Neural cell (in vitro differentiated cells): ENCODE measurements around the gene ZNF311. TPM values are rescaled to one million over a fixed set of nuclear protein-coding genes. Genes with fewer than 3 reads are reported as not detected.

Experiments
- H2AFZ ChIP-seq: fragments of 200-600, 300-800 bp; sonication (generic), shearing (Covaris generic); 2 replicates; pipeline ENCODE4 v1.6.0; 2014; ENCODE audit warnings: low read depth, mild to moderate bottlenecking, antibody characterized with exemption, low read length, moderate library complexity
- H3F3A ChIP-seq: fragments of 200-600 bp; shearing (Covaris generic); 2 replicates; pipeline ENCODE4 v1.6.1; 2016; ENCODE audit warnings: mild to moderate bottlenecking, moderate library complexity, mixed read lengths, antibody characterized with exemption, low read length; ENCODE audit not compliant: insufficient read depth, poor library complexity, severe bottlenecking
- H3K27ac ChIP-seq: fragments of 200-600, 300-800 bp; sonication (generic), shearing (Covaris generic); 2 replicates; pipeline ENCODE4 v1.5.1; 2014; ENCODE audit warnings: mild to moderate bottlenecking, low read length, moderate library complexity
- H3K27me3 ChIP-seq: fragments of 300-800, 200-600 bp; sonication (generic), shearing (Covaris generic); 2 replicates; pipeline ENCODE4 v1.6.0; 2014; ENCODE audit warnings: mild to moderate bottlenecking, low read depth, low read length, moderate library complexity; ENCODE audit not compliant: insufficient read depth
- H3K36me3 ChIP-seq: fragments of 300-800, 200-600 bp; sonication (generic), shearing (Covaris generic); 2 replicates; pipeline ENCODE4 v1.5.1; 2014; ENCODE audit warnings: mild to moderate bottlenecking, antibody characterized with exemption, low read length, moderate library complexity; ENCODE audit not compliant: insufficient read depth
- H3K4me2 ChIP-seq: fragments of 300-800, 200-600 bp; sonication (generic), shearing (Covaris generic); 2 replicates; pipeline ENCODE4 v1.6.0; 2014; ENCODE audit warnings: mild to moderate bottlenecking, low read length
- H3K4me3 ChIP-seq: fragments of 300-800, 200-600 bp; sonication (generic), shearing (Covaris generic); 2 replicates; pipeline ENCODE4 v1.5.1; 2014; ENCODE audit warnings: mild to moderate bottlenecking, low read length, moderate library complexity
- H3K79me2 ChIP-seq: fragments of 200-600 bp; shearing (Covaris generic); replicated peaks from 2 replicates; pipeline ENCODE4 v1.6.0; 2014; ENCODE audit warnings: mild to moderate bottlenecking, low read length, moderate library complexity; ENCODE audit not compliant: insufficient read depth
- H3K9ac ChIP-seq: fragments of 300-800, 200-600 bp; sonication (generic), shearing (Covaris generic); 2 replicates; pipeline ENCODE4 v1.6.1; 2016; ENCODE audit warnings: mild to moderate bottlenecking, low read length, mixed read lengths
- H3K9me2 ChIP-seq: fragments of 200-600 bp; shearing (Covaris generic); 2 replicates; pipeline ENCODE4 v1.6.1; 2016; ENCODE audit warnings: mild to moderate bottlenecking, low read length, mixed read lengths; ENCODE audit not compliant: insufficient read depth
- H3K9me3 ChIP-seq: fragments of 200-600, 300-800 bp; sonication (generic), shearing (Covaris generic); 2 replicates; pipeline ENCODE4 v1.6.1; 2016; ENCODE audit warnings: mild to moderate bottlenecking, mixed run types, low read length, moderate library complexity, mixed read lengths
- H4K20me1 ChIP-seq: fragments of 200-600 bp; shearing (Covaris generic); 2 replicates; pipeline ENCODE4 v1.6.1; 2016; ENCODE audit warnings: mild to moderate bottlenecking, mixed run types; ENCODE audit not compliant: insufficient read depth
- EP300 ChIP-seq: fragments of 450-650 bp; conservative IDR thresholded peaks from 2 replicates; pipeline ENCODE4 v1.6.1; 2014; ENCODE audit warnings: antibody characterized with exemption, mild to moderate bottlenecking, moderate library complexity; ENCODE audit not compliant: poor library complexity, severe bottlenecking
- EZH2 ChIP-seq: fragments of 200-600, 300-800 bp; shearing (Covaris generic), sonication (generic); IDR thresholded peaks from 2 replicates; pipeline ENCODE4 v1.6.1; 2014; ENCODE audit warnings: antibody characterized with exemption, low read length, borderline replicate concordance, mild to moderate bottlenecking; ENCODE audit not compliant: insufficient read depth, poor library complexity, severe bottlenecking
- MXI1 ChIP-seq: fragments of 450-650 bp; conservative IDR thresholded peaks from 2 replicates; pipeline ENCODE4 v1.6.1; 2014; ENCODE audit warnings: antibody characterized with exemption, mild to moderate bottlenecking; ENCODE audit not compliant: poor library complexity, severe bottlenecking
- POLR2AphosphoS5 ChIP-seq: IDR thresholded peaks from 2 replicates; pipeline ENCODE4 v1.6.1; 2012
- RAD21 ChIP-seq: fragments of 450-650 bp; conservative IDR thresholded peaks from 2 replicates; pipeline ENCODE4 v1.6.1; 2014; ENCODE audit warnings: antibody characterized with exemption, mild to moderate bottlenecking, moderate library complexity
- SMC3 ChIP-seq: fragments of 450-650 bp; conservative IDR thresholded peaks from 2 replicates; pipeline ENCODE4 v1.6.1; 2014; ENCODE audit warnings: antibody characterized with exemption, mild to moderate bottlenecking, moderate library complexity; ENCODE audit not compliant: poor library complexity
- TAF1 ChIP-seq: IDR thresholded peaks from 2 replicates; pipeline ENCODE4 v1.6.1; 2012; ENCODE audit warnings: low read depth
- polyA plus RNA-seq: library from polyadenylated mRNA; depleted of rRNA; stranded (reverse); fragments of >200 nt; gene quantifications from 2 replicates; pipeline ENCODE4 v1.2.3, GENCODE V29; 2014
- TF ChIP-seq, protein P1 (sequence below): IDR thresholded peaks from 2 replicates; pipeline ENCODE4 v1.6.1; 2012; ENCODE audit warnings: borderline replicate concordance
- TF ChIP-seq, protein P2 (sequence below): fragments of 450-650 bp; IDR thresholded peaks from 2 replicates; pipeline ENCODE4 v1.5.1; 2014; ENCODE audit warnings: antibody characterized with exemption, mild to moderate bottlenecking, moderate library complexity; ENCODE audit not compliant: poor library complexity, severe bottlenecking

ZNF311 gene
- polyA plus RNA-seq, 1 donor from 2014 or later, result 4.6 TPM

- no peak overlapping the region for H3K4me2 ChIP-seq
- no peaks in the 10 kb centered on the region for H3K27me3 ChIP-seq
- no peak overlapping the region for H2AFZ ChIP-seq
- no peak overlapping the region for H3K27ac ChIP-seq
- no peak overlapping the region for H3K9ac ChIP-seq
- no peaks in the 10 kb centered on the region for H3F3A ChIP-seq
- no peaks in the 10 kb centered on the region for H3K79me2 ChIP-seq
- TF ChIP-seq, protein P1, sequence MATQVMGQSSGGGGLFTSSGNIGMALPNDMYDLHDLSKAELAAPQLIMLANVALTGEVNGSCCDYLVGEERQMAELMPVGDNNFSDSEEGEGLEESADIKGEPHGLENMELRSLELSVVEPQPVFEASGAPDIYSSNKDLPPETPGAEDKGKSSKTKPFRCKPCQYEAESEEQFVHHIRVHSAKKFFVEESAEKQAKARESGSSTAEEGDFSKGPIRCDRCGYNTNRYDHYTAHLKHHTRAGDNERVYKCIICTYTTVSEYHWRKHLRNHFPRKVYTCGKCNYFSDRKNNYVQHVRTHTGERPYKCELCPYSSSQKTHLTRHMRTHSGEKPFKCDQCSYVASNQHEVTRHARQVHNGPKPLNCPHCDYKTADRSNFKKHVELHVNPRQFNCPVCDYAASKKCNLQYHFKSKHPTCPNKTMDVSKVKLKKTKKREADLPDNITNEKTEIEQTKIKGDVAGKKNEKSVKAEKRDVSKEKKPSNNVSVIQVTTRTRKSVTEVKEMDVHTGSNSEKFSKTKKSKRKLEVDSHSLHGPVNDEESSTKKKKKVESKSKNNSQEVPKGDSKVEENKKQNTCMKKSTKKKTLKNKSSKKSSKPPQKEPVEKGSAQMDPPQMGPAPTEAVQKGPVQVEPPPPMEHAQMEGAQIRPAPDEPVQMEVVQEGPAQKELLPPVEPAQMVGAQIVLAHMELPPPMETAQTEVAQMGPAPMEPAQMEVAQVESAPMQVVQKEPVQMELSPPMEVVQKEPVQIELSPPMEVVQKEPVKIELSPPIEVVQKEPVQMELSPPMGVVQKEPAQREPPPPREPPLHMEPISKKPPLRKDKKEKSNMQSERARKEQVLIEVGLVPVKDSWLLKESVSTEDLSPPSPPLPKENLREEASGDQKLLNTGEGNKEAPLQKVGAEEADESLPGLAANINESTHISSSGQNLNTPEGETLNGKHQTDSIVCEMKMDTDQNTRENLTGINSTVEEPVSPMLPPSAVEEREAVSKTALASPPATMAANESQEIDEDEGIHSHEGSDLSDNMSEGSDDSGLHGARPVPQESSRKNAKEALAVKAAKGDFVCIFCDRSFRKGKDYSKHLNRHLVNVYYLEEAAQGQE, result no peak
- TF ChIP-seq MXI1, result no peak
- no peak for TF ChIP-seq RAD21
- TF ChIP-seq TAF1, result no peak
- TF ChIP-seq, protein P2, sequence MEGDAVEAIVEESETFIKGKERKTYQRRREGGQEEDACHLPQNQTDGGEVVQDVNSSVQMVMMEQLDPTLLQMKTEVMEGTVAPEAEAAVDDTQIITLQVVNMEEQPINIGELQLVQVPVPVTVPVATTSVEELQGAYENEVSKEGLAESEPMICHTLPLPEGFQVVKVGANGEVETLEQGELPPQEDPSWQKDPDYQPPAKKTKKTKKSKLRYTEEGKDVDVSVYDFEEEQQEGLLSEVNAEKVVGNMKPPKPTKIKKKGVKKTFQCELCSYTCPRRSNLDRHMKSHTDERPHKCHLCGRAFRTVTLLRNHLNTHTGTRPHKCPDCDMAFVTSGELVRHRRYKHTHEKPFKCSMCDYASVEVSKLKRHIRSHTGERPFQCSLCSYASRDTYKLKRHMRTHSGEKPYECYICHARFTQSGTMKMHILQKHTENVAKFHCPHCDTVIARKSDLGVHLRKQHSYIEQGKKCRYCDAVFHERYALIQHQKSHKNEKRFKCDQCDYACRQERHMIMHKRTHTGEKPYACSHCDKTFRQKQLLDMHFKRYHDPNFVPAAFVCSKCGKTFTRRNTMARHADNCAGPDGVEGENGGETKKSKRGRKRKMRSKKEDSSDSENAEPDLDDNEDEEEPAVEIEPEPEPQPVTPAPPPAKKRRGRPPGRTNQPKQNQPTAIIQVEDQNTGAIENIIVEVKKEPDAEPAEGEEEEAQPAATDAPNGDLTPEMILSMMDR, result no peak
- no peak for TF ChIP-seq EZH2
- no peak for TF ChIP-seq POLR2AphosphoS5
- TF ChIP-seq SMC3, result no peak
- H3K9me2 ChIP-seq, result no peaks in the 10 kb centered on the region
- H3K9me3 ChIP-seq, result no peaks in the 10 kb centered on the region
- H3K36me3 ChIP-seq, result no peaks in the 10 kb centered on the region
- no peaks in the 10 kb centered on the region for H4K20me1 ChIP-seq
- no peak overlapping the region for H3K4me3 ChIP-seq
These were observed 26.1 kb downstream of the ZNF311 start for GRCh38 chr6:28978959-28979561.

DNA sequence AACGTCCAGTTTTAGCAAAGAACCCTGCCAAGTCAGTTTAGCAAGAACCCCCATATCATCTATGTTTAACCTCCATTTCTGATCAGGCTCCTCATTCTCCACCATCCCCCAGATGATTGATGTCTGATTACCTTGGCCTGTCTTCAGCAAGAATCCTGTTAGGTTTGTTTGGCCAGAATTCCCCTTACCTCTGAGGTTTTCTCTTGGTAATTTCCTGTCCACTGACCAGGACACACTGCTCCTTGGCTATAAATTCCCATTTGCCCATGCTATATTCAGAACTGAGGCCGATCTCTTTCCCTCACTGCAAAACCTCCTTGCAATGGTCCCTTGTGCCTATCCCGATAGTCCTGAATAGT lies 27.0 kb downstream of the ZNF311 start:
- TF ChIP-seq EZH2, result no peak
- TF ChIP-seq EP300, result no peak
- TF ChIP-seq SMC3, result no peak
- TF ChIP-seq, protein P1, result no peak
- no peak for TF ChIP-seq RAD21
- no peak for TF ChIP-seq POLR2AphosphoS5
- TF ChIP-seq TAF1, result no peak
- TF ChIP-seq, protein P2, result no peak
- TF ChIP-seq MXI1, result no peak
- Histone ChIP-seq H3K9ac (no peak overlapping the region), H4K20me1 (no peaks in the 10 kb centered on the region), H3K9me3 (no peaks in the 10 kb centered on the region), H3K4me3 (no peak overlapping the region), H3K79me2 (no peaks in the 10 kb centered on the region), H3K36me3 (no peaks in the 10 kb centered on the region), H2AFZ (no peak overlapping the region), H3F3A (no peaks in the 10 kb centered on the region), H3K27ac (no peak overlapping the region), H3K9me2 (no peaks in the 10 kb centered on the region), H3K4me2 (no peak overlapping the region), H3K27me3 (no peaks in the 10 kb centered on the region)
